ENCODE data around the gene TSPEAR.
"Not testable (repeated sequence)": the region's sequence is repeated elsewhere in the genome, so short reads cannot be mapped to it uniquely, and the experiment has no call there.

Gene TSPEAR

DNA sequence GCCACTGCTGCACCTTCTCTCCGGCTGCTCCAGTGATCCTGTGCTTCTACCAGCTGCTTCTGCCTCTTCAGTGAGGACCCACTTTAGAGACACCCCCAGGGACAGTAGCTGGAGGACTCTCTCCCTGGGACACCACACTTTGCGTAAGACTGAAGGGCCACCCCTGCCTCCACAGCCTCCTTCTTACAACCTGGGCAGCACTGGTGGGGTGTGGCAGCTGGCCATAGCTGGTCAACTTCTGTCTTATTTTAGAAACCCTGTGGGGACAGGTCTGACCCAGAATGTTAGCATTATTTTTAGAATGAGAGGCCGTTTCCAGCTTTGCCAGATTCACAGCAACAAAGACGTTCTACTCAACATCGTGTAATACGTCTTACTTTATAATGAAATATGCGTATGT, 85.6 kb downstream of the TSPEAR start:
- no peak for FAIRE-seq

DNA sequence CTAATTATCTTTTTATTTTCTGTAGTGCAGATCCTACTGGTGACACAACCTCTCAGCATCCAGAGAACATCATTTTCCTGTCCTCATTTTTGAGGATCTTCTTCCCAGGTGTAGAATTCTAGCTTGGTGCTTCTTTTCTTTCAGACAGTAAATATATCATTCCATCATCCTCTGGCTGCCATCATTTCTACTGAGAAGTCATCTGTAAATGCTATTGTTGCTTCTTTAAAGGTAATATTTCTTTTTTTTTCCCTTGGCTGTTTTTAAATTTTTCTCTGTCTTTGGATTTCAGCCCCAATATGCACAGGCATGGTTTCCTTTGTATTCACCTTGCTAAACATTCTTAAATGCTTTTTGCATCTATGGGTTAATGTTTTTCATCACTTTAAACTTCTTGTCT, 87.8 kb downstream of the TSPEAR start:
- FAIRE-seq, result no peak

- no peak for FAIRE-seq
These were observed 91.5 kb downstream of the TSPEAR start for GRCh38 chr21:44619886-44620285.

- FAIRE-seq, result no peak
These were observed 92.5 kb downstream of the TSPEAR start for GRCh38 chr21:44618909-44619308.

DNA sequence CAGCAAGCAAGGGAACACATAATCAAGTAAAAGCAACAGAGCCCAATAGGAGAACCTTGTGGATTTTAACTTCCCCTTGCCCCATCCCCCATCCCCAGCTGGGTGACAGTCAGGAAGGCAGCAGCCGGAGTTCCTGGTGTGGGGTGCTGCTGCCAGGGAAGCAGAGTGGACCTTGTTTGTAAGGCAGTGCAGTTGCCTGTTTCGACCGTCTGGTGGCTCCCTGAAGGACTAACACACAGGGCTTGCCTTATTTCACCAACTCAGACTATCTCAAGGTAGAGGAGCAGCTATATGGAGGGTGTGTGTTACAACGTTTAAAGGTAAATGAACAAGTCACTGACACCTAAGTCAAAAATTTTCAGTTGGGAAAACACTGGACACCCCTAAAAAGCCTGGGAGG, 92.9 kb downstream of the TSPEAR start:
- no peak for FAIRE-seq

DNA sequence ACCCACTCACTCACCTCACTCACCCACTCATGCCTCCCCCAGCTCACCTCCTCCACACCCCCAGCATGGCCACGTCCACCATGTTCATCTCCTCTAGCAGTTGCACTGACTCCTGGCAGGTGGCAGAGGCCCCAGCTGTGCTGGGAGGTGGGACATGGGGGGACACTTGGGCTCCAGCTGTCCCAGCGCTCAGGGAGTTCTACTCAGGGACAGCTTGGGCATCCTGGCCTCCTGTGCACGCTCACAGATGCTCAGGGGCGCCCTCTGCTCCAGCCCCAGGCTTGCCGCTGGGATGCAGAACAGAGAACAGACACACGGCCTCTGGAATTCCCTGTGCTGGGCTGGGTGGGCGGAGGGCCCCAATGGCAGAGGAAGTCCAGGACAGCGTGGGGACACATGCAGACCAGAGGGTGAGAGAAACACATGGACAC, 94.3 kb downstream of the TSPEAR start:
- no peak for FAIRE-seq

- FAIRE-seq, result no peak
These were observed 94.8 kb downstream of the TSPEAR start for GRCh38 chr21:44616591-44616926.

GRCh38 chr21:44615911-44616590, 95.3 kb downstream of the TSPEAR start:
- no peak for FAIRE-seq

- no peak for FAIRE-seq
These were observed 95.9 kb downstream of the TSPEAR start for GRCh38 chr21:44615466-44615865.

GRCh38 chr21:44614961-44615391, 96.4 kb downstream of the TSPEAR start:
- no peak for FAIRE-seq

DNA sequence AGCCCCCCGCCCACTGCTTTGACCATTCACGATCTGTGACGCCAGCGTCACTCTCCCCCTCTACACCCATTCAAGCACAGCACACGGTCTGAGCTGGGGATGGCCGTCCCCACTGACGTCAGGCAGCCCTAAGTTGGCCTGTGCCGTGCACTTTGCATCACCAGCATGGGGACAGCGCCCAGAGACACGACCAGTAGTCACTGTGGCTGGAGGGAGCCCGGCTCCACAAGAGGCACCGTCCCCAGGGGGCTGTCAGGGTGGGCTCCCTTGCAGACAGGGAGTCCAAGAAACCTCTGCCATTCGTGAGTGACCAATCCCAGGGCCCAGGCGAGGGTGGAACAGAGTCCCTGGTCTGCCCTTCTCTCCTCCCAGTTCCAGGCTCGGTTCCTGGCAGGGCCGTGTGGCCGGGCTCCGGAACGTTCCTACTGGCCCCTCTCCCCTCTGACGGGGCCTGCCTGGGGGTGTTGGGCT, 97.2 kb downstream of the TSPEAR start:
- FAIRE-seq, result no peak

GRCh38 chr21:44613386-44614155, 97.8 kb downstream of the TSPEAR start:
- FAIRE-seq, result no peak

DNA sequence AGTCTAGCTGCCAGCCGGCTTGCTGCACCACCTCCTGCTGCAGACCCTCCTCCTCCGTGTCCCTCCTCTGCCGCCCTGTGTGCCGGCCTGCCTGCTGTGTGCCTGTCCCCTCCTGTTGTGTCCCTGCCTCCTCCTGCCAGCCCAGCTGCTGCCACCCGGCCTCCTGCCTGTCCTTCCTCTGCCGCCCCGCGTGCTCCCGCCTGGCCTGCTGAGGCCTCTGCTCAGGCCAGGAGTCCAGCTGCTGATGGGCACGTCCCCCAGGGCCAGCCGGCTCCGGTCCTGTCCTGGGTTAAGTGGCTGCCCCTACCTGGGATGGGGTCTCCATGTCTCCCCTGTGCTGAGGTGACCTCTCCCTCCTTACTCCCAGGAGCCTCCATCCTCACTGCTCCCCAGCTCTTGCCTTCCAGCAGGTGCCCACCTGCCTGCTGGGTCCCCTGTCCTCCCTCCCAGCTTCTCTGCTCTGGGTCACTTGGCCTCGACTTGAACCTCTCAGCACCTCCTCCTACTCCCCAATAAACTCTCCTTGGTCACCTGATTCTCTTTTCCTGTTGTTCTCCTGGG, 98.6 kb downstream of the TSPEAR start:
- FAIRE-seq, result no peak

DNA sequence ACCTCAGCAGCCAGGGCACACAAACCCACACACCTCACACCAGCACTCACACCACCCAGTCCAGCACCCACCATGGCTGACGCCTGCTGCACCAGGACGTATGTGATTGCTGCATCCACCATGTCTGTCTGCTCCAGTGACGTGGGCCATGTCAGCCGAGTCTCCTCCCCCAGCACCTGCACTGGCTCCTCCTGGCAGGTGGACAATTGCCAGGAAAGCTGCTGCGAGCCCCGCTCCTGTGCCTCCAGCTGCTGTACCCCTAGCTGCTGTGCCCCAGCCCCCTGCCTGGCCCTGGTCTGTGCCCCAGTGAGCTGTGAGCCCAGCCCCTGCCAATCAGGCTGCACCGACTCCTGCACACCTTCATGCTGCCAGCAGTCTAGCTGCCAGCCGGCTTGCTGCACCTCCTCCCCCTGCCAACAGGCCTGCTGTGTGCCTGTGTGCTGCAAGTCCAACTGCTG, 99.3 kb downstream of the TSPEAR start, which contains the start of gene KRTAP10-8:
TSS of gene KRTAP10-8 (plus strand) at position 51 of the 458 bp plus-strand sequence. CDS start at position 73, 22 bp downstream.
- no peak for FAIRE-seq

GRCh38 chr21:44611551-44611950, 99.8 kb downstream of the TSPEAR start:
- no peak for FAIRE-seq

- FAIRE-seq, result not testable (repeated sequence)
These were observed 101.1 kb downstream of the TSPEAR start for GRCh38 chr21:44610157-44610843.

- FAIRE-seq, result no peak
These were observed 102.2 kb downstream of the TSPEAR start for GRCh38 chr21:44609193-44609592.

DNA sequence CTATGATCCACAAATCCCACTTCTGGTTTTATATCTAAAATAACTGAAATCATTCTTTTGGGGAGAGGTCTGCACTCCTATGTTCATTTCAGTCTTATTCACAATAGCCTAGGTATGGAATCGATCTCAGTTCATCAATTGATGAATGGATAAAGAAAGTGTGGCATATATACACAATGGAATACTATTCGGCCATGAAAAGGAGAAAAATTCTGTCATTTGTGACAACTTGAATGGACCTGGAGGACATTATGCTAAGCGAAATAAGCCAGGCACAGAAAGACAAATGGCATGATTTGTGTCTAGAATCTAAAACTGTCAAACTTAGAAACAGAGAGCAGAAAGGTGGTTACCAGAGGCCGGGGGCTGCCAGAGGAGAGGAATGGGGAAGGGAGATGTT, 104.9 kb downstream of the TSPEAR start:
- FAIRE-seq, result no peak

DNA sequence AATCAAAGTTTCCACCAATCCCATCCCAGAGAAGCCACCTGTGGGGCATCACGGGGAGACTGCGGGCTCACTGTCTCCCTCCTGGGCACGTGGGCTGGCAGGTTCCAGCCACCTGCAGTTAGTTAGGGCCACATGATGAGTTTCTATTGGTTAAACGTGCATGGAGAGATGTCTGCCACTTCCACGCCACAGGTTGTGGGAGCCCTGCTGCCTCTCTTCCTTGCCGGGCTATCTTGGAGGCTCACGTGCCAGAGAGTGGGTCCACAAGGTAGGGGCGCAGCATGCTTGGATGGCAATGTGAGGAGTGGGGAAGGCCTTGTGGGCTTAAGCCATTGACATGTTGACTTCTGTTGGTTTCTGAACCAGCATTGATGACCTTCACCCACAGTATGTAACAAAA, 107.5 kb downstream of the TSPEAR start:
- no peak for FAIRE-seq

DNA sequence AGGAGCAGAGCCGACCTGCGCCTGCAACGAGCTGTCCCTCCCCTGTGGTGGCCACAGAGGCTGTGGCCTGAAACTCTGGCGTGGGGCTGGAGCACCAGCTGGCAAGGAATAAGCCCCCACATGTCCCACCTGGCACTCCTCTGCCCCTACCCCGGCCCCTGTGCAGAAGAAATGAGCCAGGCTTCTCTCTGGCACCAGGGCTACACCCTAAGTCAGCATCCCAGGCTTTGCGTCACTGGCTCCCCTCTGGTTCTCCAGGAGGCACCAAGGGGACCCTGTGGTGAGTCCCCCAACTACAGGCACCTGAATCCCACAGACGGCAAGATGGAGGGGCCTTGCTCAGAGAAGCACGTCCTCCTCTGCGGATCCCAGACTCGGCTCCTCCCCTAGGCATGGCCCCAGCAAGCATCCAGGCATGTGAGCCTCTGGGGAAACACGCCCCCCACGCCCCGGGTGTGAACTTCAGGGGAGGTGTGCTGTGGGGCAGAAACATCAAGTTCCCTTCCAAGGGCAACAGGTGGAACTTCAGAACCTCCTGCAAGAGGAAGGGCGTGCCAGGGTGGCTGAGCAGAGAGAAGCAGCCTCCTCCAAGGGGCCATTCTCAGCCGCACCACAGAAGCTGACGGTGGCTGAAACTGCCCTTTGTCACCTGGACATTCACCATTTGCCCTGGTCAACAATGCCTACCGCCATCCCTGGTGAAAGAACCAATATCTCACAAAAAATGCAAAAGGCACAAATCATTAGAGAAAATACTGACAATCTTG, 108.1 kb downstream of the TSPEAR start:
- FAIRE-seq, result no peak

- FAIRE-seq, result no peak
These were observed 108.9 kb downstream of the TSPEAR start for GRCh38 chr21:44602463-44602850.
